HG03039 (cell line): ENCODE measurements around the gene ACKR2.

ENCODE experiments used
- ATAC-seq: cut with Tn5 transposase; IDR thresholded peaks from one replicate; pipeline ENCODE4 v1.9.1; 2021; ENCODE audit warnings: mild to moderate bottlenecking, moderate library complexity; ENCODE audit not compliant: unreplicated experiment

The ACKR2 gene

GRCh38 chr3:42829083-42829627 is 19.9 kb downstream of the ACKR2 start:
- ATAC-seq, result no peak

- ATAC-seq, result no peak
Observed at GRCh38 chr3:42829628-42830436, 20.6 kb downstream of the ACKR2 start.

- ATAC-seq, result no peak
Observed at GRCh38 chr3:42830437-42831320, 21.4 kb downstream of the ACKR2 start.

- ATAC-seq, result peak; percentile 56
Observed at GRCh38 chr3:42831321-42831713, 22.1 kb downstream of the ACKR2 start.

- ATAC-seq, result no peak
Observed at GRCh38 chr3:42836150-42837123, 27.2 kb downstream of the ACKR2 start.

- no peak for ATAC-seq
Observed at GRCh38 chr3:42838571-42838970, 29.3 kb downstream of the ACKR2 start.

GRCh38 chr3:42839616-42840015 is 30.4 kb downstream of the ACKR2 start:
- ATAC-seq, result peak; percentile 92

- no peak for ATAC-seq
Observed at GRCh38 chr3:42841332-42841731, 32.1 kb downstream of the ACKR2 start.

- no peak for ATAC-seq
Observed at GRCh38 chr3:42843713-42844411, 34.6 kb downstream of the ACKR2 start.

- ATAC-seq, result no peak
Observed at GRCh38 chr3:42844412-42844713, 35.1 kb downstream of the ACKR2 start.

- ATAC-seq, result no peak
Observed at GRCh38 chr3:42844815-42845214, 35.6 kb downstream of the ACKR2 start.

- ATAC-seq, result no peak
Observed at GRCh38 chr3:42846685-42847522, 37.7 kb downstream of the ACKR2 start.

- ATAC-seq, result no peak
Observed at GRCh38 chr3:42847731-42848130, 38.5 kb downstream of the ACKR2 start.

GRCh38 chr3:42849017-42849416 is 39.8 kb downstream of the ACKR2 start:
- no peak for ATAC-seq

- no peak for ATAC-seq
Observed at GRCh38 chr3:42850263-42850662, 41.0 kb downstream of the ACKR2 start.

- no peak for ATAC-seq
Observed at GRCh38 chr3:42851228-42851834, 42.1 kb downstream of the ACKR2 start.

GRCh38 chr3:42852441-42852840 is 43.2 kb downstream of the ACKR2 start:
- no peak for ATAC-seq

- ATAC-seq, result no peak
Observed at GRCh38 chr3:42853056-42853455, 43.8 kb downstream of the ACKR2 start.
